Measurements from ENCODE around the gene MRGPRE.

The MRGPRE gene

GRCh38 chr11:3232956-3233355 is 739 bp upstream of the MRGPRE start:
- Mint-ChIP-seq H3K36me3 (peaks cover 3% of the 10 kb centered on the region), H3K4me3 (no peak overlapping the region), H3K9me3 (peaks cover 2% of the 10 kb centered on the region), H3K27ac (no peak overlapping the region), H3K27me3 (peaks cover 15% of the 10 kb centered on the region), H3K4me1 (no peaks in the 10 kb centered on the region)
- DNase-seq (ENCODE audit: low spot score in 2 of 2) (no peak), ATAC-seq (ENCODE audit: low read depth) (no peak)

DNA sequence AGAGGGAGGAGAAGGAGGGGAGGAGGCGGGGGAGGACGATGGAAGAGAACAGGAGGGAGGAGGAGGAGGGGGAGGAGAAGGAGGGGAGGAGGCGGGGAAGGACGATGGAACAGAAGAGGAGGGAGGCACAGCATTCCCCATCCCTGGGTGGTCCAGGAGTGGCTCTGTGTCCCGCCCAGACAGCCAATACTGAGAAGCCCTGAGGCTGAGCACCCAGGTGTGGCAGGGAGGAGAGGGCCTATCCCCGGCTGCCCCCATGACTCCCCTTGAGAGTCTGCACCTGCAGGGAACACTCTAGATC is 717 bp downstream of the MRGPRE start:
- H3K36me3 Mint-ChIP-seq: peaks cover 3% of the 10 kb centered on the region
- no peak for ATAC-seq (ENCODE audit: low read depth)
- H3K4me1 Mint-ChIP-seq: no peaks in the 10 kb centered on the region
- no peak overlapping the region for H3K4me3 Mint-ChIP-seq
- DNase-seq (ENCODE audit: low spot score in 2 of 2): no peak
- peaks cover 2% of the 10 kb centered on the region for H3K9me3 Mint-ChIP-seq
- H3K27me3 Mint-ChIP-seq: peaks cover 19% of the 10 kb centered on the region
- no peak overlapping the region for H3K27ac Mint-ChIP-seq

GRCh38 chr11:3230636-3231549 is 1.3 kb downstream of the MRGPRE start:
- Mint-ChIP-seq H3K9me3 (peaks cover 2% of the 10 kb centered on the region), H3K4me1 (no peaks in the 10 kb centered on the region), H3K27me3 (peaks cover 22% of the 10 kb centered on the region), H3K4me3 (no peak overlapping the region), H3K27ac (no peak overlapping the region), H3K36me3 (peaks cover 3% of the 10 kb centered on the region)
- DNase-seq (ENCODE audit: low spot score in 2 of 2) (no peak), ATAC-seq (ENCODE audit: low read depth) (no peak)

DNA sequence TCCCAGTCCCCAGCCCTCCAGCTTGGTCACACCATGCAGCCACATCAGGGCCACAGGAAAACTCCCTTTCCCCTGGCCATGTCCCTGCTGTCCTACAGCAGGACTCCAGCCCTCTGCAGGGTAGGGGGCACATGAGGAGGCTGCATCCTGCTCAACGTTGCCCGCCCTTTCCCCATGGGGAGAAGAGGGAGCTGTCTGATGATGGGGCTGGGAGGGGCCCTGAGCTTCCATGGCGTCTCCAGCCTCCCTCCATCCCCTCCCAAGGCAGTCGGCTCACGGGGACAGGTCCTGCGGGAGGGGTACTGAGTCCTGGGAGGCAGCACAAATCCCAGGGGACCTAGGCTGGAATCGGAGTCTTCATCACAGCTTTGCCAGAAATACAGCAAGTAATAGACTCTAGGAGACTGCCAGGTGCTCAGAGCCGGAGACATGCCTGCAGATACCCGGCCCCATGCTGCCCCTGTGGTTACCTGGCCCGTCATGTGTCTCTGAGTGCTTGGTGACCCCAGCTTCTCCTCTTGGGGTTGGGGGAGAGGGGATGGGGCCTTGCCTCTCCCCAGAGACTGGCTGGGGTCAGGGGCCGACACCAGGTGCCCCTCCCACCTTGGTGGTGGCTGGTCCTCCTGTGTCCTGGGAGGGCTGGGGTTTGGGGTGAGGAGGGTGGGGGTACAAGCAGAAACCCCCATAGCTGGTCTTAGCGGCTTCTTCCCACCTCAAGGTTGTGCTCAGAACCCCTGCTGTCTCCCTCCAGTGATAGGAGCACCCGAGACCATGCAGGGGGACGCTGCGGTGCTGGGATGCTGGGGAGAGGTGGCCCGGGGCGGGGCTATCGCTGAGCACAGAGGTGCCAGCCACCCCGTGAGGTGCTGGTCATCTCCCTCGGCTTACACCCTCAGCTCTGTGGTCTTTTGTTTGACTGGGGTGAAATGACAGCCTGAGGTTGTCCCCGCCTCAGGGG is 2.3 kb downstream of the MRGPRE start:
- H3K4me1 Mint-ChIP-seq: no peaks in the 10 kb centered on the region
- H3K4me3 Mint-ChIP-seq: no peak overlapping the region
- H3K27me3 Mint-ChIP-seq: peaks cover 21% of the 10 kb centered on the region
- no peak for DNase-seq (ENCODE audit: low spot score in 2 of 2)
- peaks cover 3% of the 10 kb centered on the region for H3K36me3 Mint-ChIP-seq
- no peak overlapping the region for H3K27ac Mint-ChIP-seq
- no peak for ATAC-seq (ENCODE audit: low read depth)
- peaks cover 2% of the 10 kb centered on the region for H3K9me3 Mint-ChIP-seq

GRCh38 chr11:3228445-3228829 is 3.8 kb downstream of the MRGPRE start:
- DNase-seq (ENCODE audit: low spot score in 2 of 2) (no peak), ATAC-seq (ENCODE audit: low read depth) (no peak)
- H3K4me1 Mint-ChIP-seq: no peaks in the 10 kb centered on the region
- H3K27ac Mint-ChIP-seq: no peak overlapping the region
- H3K36me3 Mint-ChIP-seq: no peaks in the 10 kb centered on the region
- H3K9me3 Mint-ChIP-seq: no peaks in the 10 kb centered on the region
- no peak overlapping the region for H3K4me3 Mint-ChIP-seq
- H3K27me3 Mint-ChIP-seq: peaks cover 21% of the 10 kb centered on the region

DNA sequence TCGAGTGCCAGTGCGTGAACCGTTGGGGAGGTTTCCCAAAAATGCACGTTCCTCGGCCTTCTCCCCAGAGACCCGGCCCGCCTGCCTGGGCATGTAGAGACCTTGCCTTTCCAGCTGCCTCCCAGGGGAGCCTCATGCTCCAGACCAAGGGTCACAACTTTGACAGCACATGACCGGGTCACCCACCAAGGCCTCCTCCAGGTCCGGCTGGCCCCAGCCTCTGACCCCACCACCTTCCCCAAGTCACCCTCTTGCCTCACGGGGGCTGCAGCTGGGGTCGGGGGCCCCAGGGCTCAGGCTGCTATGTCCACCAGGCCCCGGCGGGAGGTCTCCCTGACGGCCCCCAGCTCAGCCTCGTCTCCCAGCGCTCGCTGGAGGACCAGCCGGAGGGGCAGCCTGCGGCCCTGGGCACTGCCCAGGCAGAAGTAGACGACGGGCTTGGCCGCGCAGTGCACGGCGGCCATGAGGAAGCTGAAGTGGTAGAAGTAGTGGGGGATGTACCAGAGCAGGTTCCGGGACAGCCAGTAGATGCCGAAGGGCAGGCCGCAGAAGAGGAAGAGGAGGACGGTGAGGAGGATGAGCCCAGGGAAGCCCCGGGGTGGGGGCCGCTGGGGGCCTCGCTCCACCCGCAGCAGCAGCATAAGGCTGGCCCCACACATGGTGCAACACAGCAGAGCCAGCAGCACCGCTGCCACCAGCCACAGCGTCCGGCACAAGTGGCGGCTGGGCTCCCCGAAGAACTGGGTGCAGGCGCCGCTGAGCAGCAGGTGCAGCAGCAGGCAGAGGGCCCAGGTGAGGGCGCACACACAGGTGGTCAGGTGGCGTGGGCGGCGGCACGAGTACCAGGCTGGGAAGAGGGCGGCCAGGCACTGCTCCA is 4.4 kb downstream of the MRGPRE start:
- Mint-ChIP-seq H3K27me3 (peaks cover 22% of the 10 kb centered on the region), H3K9me3 (no peaks in the 10 kb centered on the region), H3K4me3 (no peak overlapping the region), H3K27ac (no peak overlapping the region), H3K4me1 (no peaks in the 10 kb centered on the region), H3K36me3 (no peaks in the 10 kb centered on the region)
- DNase-seq (ENCODE audit: low spot score in 2 of 2) (no peak), ATAC-seq (ENCODE audit: low read depth) (no peak)

DNA sequence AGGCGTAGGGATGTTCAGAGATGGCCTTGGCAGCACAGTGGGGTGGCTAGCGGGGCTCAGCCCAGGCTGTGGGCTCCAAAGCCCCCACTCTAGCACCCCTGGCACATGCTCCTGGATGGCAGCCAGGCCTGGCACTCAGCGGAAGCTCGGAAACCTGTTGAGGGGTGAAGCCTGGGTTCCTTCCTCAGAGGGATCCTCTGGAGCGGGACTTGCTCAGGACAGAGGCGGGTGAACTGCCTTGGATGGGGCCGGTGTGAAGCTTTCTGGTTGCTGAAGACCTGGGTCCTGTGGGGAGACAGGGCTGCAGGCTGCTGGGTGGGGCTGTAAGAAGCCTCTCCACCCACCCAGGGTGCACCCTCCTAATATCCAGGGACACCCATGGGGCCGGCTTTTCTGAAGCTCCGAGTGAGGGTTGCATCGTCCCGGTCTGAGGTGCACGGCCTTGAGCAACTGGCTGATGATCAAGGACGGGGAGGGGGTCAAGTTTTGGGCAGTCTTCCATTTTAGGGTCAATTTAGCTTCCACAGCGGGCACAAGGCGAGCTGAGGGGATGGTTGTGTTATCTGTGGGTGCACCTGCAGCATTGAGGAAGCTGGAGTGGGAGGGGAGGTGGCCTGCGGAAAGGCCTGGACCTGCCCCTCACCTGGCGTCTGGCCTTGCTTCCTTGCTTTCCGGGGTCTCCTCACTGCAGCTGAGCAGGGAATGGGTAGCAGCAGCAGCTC is 5.2 kb downstream of the MRGPRE start:
- Mint-ChIP-seq H3K36me3 (no peaks in the 10 kb centered on the region), H3K4me3 (no peak overlapping the region), H3K9me3 (no peaks in the 10 kb centered on the region), H3K4me1 (no peaks in the 10 kb centered on the region), H3K27ac (no peak overlapping the region), H3K27me3 (peaks cover 28% of the 10 kb centered on the region)
- no peak for ATAC-seq (ENCODE audit: low read depth)
- no peak for DNase-seq (ENCODE audit: low spot score in 2 of 2)

DNA sequence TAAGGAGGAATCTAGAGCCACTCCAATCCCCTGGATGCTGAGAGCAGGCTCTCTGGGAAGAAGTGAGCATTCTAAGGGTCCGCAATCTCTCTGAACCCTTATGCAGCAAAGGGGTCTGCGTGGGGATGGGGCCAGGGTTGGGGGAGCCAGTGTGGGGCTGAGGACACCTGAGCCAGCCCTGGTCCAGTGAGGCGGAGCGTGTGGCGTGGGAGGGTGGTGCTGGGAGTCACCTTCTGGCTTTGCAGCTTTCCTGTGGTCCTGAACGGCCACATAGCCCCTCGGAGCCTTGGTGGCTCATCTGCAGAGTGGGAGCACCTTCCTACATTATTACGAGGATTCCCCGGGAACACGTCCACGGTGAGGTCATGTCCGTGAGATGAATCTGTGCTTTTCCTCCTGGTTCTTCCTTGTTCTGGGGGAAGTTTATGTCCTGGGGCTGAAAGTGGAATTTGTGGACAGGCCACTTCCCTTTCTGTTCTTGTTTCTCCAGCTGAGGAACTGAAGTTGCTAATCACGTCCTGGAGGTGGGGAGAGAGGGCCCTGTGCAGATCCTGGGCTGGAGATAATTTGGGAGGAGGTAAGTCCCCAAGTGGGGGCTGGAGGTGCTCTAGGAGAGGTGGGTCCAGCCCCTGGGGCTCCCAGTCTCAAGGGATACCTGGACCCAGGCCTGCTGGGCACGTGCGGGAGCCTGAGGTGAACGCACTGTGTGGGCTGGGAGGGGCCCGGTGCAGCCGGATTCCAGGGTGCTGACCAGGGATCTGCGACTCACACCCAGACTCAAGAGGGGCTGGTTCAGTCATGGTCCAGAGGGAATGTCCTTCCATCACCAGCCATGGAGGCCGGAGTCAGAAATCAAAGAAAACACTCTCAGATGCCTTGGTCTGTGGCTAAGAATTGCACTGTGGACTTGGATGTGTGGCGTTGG is 6.1 kb downstream of the MRGPRE start:
- DNase-seq (ENCODE audit: low spot score in 2 of 2): no peak
- Mint-ChIP-seq H3K27ac (no peak overlapping the region), H3K4me3 (no peak overlapping the region)

DNA sequence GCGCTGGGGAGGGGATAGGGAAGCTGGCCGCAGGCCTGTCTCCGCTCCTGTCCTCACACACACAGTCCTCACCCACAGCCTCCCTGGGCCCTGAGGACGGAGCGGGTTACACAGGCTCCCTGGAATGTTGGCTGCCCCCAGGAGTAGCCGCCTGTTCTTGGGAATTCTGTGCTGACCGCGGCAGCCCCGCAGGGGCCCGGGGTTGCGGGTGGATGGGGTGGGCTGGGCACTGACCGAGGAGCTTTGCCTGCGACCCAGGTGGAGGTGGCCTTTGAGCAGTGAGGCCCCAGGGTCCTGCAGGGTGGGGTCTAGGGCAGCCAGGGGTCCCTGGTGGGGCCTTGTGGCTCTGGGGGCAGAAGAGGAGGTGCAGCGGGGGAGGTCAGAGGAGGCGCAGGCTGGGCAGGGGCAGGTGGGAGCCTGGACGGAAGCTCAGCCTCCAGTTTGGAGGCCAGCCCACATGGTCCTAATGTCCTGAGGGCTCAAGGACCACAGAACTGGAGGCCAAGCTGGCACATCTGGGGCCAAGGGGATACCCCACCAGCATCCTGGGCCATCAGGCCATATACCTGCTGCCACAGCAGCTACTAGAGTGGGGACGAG is 7.0 kb downstream of the MRGPRE start:
- DNase-seq (ENCODE audit: low spot score in 2 of 2) (no peak), ATAC-seq (ENCODE audit: low read depth) (no peak)
- H3K27me3 Mint-ChIP-seq: peaks cover 27% of the 10 kb centered on the region
- H3K36me3 Mint-ChIP-seq: no peaks in the 10 kb centered on the region
- H3K9me3 Mint-ChIP-seq: no peaks in the 10 kb centered on the region
- H3K4me1 Mint-ChIP-seq: peaks cover 2% of the 10 kb centered on the region
- H3K27ac Mint-ChIP-seq: no peak overlapping the region
- no peak overlapping the region for H3K4me3 Mint-ChIP-seq

More for the DNA sequence above, 6.1 kb downstream of the MRGPRE start:
- Mint-ChIP-seq H3K36me3 (no peaks in the 10 kb centered on the region), H3K4me1 (no peaks in the 10 kb centered on the region), H3K9me3 (no peaks in the 10 kb centered on the region), H3K27me3 (peaks cover 27% of the 10 kb centered on the region)
- ATAC-seq (ENCODE audit: low read depth): no peak

GRCh38 chr11:3224401-3225057 is 7.7 kb downstream of the MRGPRE start:
- ATAC-seq (ENCODE audit: low read depth): no peak

GRCh38 chr11:3223932-3224381 is 8.3 kb downstream of the MRGPRE start:
- H3K4me1 Mint-ChIP-seq: peaks cover 2% of the 10 kb centered on the region
- DNase-seq (ENCODE audit: low spot score in 2 of 2): no peak
- H3K36me3 Mint-ChIP-seq: no peaks in the 10 kb centered on the region
- no peak overlapping the region for H3K4me3 Mint-ChIP-seq
- no peak overlapping the region for H3K27ac Mint-ChIP-seq
- ATAC-seq (ENCODE audit: low read depth): no peak
- H3K27me3 Mint-ChIP-seq: peaks cover 30% of the 10 kb centered on the region
- H3K9me3 Mint-ChIP-seq: no peaks in the 10 kb centered on the region

More at GRCh38 chr11:3224401-3225057, 7.7 kb downstream of the MRGPRE start:
- Mint-ChIP-seq H3K4me3 (no peak overlapping the region), H3K9me3 (no peaks in the 10 kb centered on the region), H3K36me3 (no peaks in the 10 kb centered on the region), H3K27me3 (peaks cover 30% of the 10 kb centered on the region), H3K27ac (no peak overlapping the region), H3K4me1 (peaks cover 2% of the 10 kb centered on the region)
- no peak for DNase-seq (ENCODE audit: low spot score in 2 of 2)
